SJSA1 (cell line): Measurements from ENCODE around the gene SPOCK2. TPM values are rescaled to one million over a fixed set of nuclear protein-coding genes. Genes with fewer than 3 reads are reported as not detected.

ENCODE experiments used
- DNase-seq, 2 experiments: peaks; one replicate each; pipeline ENCODE4 v3.0.0-alpha.2; 2015 to 2020; ENCODE audit warnings: low spot score in 2 of 2, low read depth in 1 of 2
- H3K27ac ChIP-seq: fragments of 250-450 bp; sonication (Bioruptor Pico); 2 replicates; pipeline ENCODE4 v1.5.1; 2020; ENCODE audit warnings: mild to moderate bottlenecking, moderate library complexity
- H3K27me3 ChIP-seq: fragments of 250-450 bp; sonication (Bioruptor Pico); replicated peaks from 2 replicates; pipeline ENCODE4 v1.5.1; 2020; ENCODE audit warnings: mild to moderate bottlenecking, moderate library complexity
- H3K36me3 ChIP-seq: fragments of 250-450 bp; sonication (Bioruptor Pico); 2 replicates; pipeline ENCODE4 v1.5.1; 2020; ENCODE audit warnings: mild to moderate bottlenecking
- H3K4me1 ChIP-seq: fragments of 250-450 bp; sonication (Bioruptor Pico); replicated peaks from 2 replicates; pipeline ENCODE4 v1.6.1; 2021; ENCODE audit warnings: mild to moderate bottlenecking
- H3K4me3 ChIP-seq: fragments of 250-450 bp; sonication (Bioruptor Pico); 2 replicates; pipeline ENCODE4 v1.5.1; 2020; ENCODE audit warnings: mild to moderate bottlenecking
- H3K9me3 ChIP-seq: fragments of 250-450 bp; sonication (Bioruptor Pico); replicated peaks from 2 replicates; pipeline ENCODE4 v1.5.1; 2020; ENCODE audit warnings: mild to moderate bottlenecking
- total RNA-seq: library from RNA; depleted of rRNA; stranded (reverse); fragments of >200 nt; shearing (Covaris generic); gene quantifications from 2 replicates; pipeline ENCODE4 v1.2.3, GENCODE V29; 2014

SPOCK2 gene
- total RNA-seq, 1 experiment from 2014 or later = not detected

DNA sequence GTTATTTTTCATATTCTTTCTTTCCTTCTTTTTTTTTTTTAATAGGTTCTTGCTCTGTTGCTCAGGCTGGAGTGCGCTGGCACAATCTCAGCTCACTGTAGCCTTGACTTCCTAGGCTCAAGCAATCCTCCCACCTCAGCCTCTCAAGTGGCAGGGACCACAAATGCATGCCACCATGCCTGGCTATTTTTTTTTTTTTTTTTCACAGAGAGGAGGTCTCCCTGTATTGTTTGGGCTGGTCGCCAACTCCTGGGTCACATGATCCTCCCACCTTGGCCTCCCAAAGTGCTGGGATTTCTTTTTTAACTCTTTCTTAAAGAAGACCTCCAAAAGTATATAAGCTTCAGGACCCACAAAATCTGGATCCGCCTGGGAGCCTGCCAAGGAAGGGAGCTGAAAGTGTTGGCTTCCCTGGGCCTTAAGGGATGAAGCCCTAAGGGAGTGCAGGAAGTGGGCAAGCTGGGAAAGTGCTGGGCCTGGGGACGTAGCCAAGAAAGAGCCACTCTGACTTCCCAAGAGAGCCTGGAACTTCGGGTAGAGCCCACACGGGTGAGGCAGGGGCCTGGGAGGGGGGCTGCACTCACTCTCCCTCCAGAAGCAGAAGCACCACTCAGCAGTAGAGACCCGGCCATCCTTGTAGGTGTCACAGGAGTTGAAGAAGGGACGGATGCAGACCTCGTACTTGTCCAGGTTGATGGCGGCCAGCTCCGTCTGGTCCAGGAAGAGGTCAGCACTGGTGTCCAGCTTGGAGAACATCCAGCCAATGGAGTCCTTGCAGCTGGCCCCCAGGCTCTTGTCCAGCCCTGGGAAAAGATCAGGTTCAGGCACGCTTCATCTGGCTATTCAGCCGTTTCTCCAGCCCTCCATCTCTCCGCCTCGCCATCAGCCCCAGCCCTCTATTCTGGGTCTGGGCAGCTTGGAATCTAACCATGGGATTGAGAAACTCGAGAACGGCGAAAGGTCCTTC, 21.8 kb downstream of the SPOCK2 start:
- no peak overlapping the region for H3K4me3 ChIP-seq
- no peaks in the 10 kb centered on the region for H3K9me3 ChIP-seq
- no peaks in the 10 kb centered on the region for H3K27me3 ChIP-seq
- no peaks in the 10 kb centered on the region for H3K36me3 ChIP-seq
- DNase-seq = no peak
- no peak overlapping the region for H3K27ac ChIP-seq
- H3K4me1 ChIP-seq = peaks cover 10% of the 10 kb centered on the region

DNA sequence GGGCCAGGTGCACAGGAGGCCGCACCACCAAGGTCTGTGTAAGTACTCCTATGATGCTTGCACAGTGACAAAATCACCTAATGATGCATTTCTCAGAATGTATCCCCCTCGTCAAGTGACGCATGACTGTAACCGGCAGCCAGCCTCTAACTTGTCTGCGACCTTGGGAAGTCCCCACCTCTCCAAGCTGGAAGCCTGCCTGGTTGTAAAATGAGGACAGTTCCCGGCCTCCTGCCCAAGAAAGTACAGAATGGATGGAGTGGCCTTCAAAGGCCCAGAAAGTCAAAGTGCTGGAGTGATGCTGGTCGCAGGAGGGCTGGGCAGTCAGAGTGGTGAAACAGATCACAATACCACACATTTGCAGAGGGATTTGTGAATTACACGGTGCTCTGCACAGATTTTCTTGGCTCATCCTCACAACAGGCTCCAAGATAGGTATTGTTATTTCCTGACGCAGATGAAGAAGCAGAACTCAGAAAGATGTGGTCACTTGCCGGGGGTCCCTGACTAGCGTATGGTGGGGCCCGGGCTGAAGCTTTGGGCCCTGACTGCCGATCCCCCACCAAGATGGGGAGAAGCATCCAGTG, 22.8 kb downstream of the SPOCK2 start:
- H3K4me3 ChIP-seq = no peak overlapping the region
- no peak for DNase-seq
- no peaks in the 10 kb centered on the region for H3K36me3 ChIP-seq
- peaks cover 10% of the 10 kb centered on the region for H3K4me1 ChIP-seq
- H3K9me3 ChIP-seq = no peaks in the 10 kb centered on the region
- H3K27me3 ChIP-seq = no peaks in the 10 kb centered on the region
- H3K27ac ChIP-seq = no peak overlapping the region

DNA sequence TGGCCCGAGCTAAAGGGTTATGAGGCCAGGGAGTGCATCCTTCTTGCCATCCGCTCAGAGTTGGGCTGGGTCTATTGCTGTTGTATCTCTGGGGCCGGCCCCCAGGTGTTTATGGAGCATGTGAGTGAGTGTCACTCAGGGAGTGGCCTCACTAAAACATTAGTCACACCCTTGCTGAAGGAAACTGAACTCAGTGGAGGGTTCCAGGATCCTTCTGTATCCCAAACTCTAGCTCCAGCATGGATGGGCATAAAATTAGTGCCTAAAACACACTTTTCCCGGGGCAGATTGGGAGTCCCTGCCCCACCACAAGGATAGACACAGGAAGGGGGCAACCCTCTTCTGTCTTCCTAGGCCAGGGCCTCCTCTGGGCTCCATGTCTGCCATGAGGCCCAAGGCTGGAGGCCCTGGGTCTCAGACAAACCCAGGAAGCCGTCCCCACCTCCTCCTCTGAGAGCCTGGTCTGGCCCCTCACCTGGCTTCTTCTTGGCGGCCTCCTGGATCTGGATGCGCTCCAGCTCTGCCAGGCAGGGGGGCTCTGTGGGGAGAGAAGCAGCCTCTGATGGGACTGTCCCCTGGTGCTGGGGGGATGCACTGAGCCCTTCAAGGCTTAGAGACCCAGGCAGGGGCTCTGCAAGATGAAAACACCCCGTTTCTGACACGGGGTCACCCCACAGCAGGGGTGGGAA, 24.5 kb downstream of the SPOCK2 start:
- Histone ChIP-seq H3K4me1 (peaks cover 10% of the 10 kb centered on the region), H3K27me3 (no peaks in the 10 kb centered on the region)
- DNase-seq = no peak

DNA sequence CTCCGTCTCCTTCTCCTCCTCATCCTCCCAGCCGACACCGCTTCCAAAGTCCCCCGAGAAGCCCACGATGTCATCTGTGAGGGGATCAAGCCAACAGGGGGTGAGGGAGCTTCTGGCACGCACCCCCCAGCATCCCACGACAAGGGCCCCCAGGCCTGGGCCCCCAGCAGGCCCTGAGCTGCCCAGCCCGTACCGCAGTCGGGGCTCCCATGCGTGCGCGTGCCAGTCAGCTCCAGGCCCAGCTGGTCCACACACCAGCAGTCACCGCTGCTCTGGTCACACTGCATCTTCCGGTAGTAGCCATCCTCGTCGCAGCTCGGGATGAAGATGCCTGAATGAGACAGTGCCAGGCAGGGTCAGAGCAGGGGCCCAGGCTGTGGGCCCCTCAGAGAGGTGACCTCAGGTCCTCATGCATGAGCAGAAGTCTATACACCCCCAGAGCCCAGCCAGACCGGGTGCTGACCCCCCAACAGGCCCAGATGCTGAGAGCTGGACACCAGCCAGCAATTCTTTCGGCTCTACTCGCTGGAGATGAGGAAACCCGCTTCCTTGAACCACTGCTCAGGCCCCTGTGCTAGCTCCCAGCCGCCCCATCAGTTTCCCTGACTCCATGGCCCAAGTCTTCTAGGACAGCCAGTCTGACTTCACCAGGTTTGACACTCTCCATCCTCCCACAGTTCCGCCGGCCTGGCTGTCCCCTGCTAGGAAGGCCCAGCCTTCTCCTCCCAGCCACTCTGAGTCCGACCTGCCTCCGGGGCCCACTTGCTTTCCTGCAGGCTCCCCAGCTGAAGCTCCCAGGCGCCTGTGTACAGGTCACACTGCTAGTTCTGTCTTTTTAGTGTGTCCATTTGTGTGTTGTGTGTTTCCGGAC, 25.3 kb downstream of the SPOCK2 start:
- no peaks in the 10 kb centered on the region for H3K36me3 ChIP-seq
- H3K27ac ChIP-seq = no peak overlapping the region
- H3K27me3 ChIP-seq = no peaks in the 10 kb centered on the region
- no peak overlapping the region for H3K4me3 ChIP-seq
- no peak for DNase-seq
- peaks cover 10% of the 10 kb centered on the region for H3K4me1 ChIP-seq
- H3K9me3 ChIP-seq = no peaks in the 10 kb centered on the region

More for the DNA sequence above, 24.5 kb downstream of the SPOCK2 start:
- Histone ChIP-seq H3K27ac (no peak overlapping the region), H3K9me3 (no peaks in the 10 kb centered on the region), H3K36me3 (no peaks in the 10 kb centered on the region), H3K4me3 (no peak overlapping the region)

DNA sequence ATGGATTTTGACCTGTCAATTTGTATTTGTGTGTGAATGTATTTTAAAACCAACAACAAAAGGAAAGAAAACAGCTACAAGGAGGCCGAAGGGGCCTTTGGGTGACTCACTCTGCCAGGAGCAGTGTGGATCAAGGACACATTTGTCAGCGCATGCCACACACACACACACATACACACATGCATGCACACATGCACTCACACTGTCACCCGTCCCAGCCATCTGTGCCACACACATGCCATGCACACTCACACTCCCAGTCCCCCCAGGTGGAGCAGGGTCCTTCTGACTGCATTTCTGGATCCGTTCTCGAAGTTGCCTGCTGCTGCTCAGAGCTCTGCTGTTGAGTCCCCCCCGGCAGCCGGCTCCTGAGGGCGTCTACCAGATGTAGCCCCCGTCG, 26.0 kb downstream of the SPOCK2 start:
- Histone ChIP-seq H3K36me3 (no peaks in the 10 kb centered on the region), H3K4me1 (peaks cover 10% of the 10 kb centered on the region), H3K9me3 (no peaks in the 10 kb centered on the region), H3K4me3 (no peak overlapping the region), H3K27ac (no peak overlapping the region), H3K27me3 (no peaks in the 10 kb centered on the region)
- DNase-seq = no peak

DNA sequence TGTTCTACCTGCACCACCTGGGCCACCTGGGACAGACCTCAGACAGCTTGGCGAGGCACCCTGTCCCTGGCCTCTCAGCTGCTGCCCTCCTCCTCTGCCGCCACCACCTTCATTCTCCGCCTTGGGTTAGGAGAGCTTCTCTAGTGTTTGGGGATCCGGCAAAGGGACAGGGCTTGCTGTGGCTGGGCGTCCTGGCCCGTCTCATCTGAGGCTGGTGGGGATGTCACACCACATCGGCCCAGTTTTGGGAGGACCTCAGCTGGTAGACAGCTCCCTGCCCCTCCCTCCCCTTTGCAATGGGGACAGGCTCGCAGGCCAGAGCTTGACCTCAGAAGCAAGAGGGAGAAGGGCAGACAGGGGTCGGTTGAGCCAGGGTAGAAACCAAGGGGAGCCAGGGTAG, 26.4 kb downstream of the SPOCK2 start:
- H3K9me3 ChIP-seq = no peaks in the 10 kb centered on the region
- H3K4me3 ChIP-seq = no peak overlapping the region
- DNase-seq = no peak
- H3K36me3 ChIP-seq = no peaks in the 10 kb centered on the region
- no peak overlapping the region for H3K27ac ChIP-seq
- H3K27me3 ChIP-seq = no peaks in the 10 kb centered on the region
- peaks cover 10% of the 10 kb centered on the region for H3K4me1 ChIP-seq

DNA sequence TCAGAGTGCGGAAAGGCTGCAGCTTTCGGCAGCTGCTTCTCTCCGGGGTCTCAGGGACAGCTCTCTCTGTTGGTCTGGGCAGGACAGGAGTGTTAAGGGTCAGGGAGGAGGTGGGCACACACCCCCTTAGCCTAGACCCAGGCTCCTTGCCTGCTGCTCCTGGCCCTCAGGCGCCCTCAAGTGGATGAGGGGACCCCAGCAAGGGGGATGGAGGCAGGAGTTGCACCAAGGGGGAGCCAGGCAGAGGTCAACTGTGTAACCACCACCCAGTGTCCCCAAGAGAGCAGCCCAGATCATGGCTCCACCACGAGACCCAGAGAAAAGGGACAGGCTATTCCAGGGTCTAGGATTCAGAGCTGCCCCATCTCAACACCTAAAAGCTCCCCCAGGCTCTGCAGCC, 26.9 kb downstream of the SPOCK2 start:
- Histone ChIP-seq H3K4me3 (no peak overlapping the region), H3K4me1 (peaks cover 10% of the 10 kb centered on the region), H3K27ac (no peak overlapping the region), H3K36me3 (no peaks in the 10 kb centered on the region), H3K27me3 (no peaks in the 10 kb centered on the region), H3K9me3 (no peaks in the 10 kb centered on the region)
- no peak for DNase-seq

DNA sequence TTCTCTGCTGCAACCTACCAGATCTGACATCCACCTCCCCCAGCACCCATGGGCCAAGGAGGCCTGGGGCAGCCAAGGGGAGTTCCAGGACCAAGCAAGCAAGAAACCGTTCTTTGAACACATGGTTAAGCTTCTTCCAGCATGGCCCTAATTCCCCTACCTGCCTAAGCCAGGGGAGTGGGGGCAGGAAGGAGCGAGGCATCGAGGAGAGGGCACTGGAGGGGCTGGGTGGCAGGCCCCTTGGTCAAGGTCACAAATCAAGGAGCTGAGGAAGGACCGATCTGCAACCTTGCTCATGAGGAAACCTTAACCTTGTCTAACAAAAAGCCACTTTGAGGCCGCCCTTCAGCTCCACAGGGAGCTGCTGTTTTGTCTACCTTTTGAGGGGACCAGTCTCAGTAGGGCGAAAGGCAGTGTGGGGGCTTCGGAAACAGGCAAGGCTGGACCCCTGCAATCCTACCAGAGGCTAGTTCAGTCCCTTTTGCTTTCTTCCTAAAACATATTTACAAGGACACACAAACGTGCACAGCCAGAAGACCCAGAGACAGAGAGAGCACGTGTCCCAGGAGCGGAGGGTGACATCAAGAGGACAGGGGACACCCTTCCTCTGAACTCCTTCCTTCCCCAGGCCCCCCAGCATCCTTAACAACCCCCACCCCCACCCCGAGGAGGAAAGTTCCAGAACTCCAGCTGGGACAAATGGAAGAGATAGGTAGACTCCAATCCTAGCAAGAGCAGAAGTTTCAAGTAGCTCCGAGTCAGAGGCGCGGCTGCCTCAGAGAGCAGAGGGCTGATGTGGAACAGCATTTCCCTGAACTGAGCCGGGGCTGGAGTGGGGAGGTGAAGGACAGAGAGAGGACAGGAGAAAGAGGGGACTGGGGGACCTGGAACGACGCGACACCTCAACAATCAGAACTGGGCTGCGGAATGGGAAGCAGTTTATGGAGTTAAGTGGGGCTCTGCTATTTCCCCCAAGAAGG, 28.2 kb downstream of the SPOCK2 start:
- H3K4me1 ChIP-seq = peaks cover 10% of the 10 kb centered on the region
- no peak overlapping the region for H3K27ac ChIP-seq
- H3K36me3 ChIP-seq = no peaks in the 10 kb centered on the region
- H3K9me3 ChIP-seq = no peaks in the 10 kb centered on the region
- H3K4me3 ChIP-seq = no peak overlapping the region
- H3K27me3 ChIP-seq = no peaks in the 10 kb centered on the region
- no peak for DNase-seq

DNA sequence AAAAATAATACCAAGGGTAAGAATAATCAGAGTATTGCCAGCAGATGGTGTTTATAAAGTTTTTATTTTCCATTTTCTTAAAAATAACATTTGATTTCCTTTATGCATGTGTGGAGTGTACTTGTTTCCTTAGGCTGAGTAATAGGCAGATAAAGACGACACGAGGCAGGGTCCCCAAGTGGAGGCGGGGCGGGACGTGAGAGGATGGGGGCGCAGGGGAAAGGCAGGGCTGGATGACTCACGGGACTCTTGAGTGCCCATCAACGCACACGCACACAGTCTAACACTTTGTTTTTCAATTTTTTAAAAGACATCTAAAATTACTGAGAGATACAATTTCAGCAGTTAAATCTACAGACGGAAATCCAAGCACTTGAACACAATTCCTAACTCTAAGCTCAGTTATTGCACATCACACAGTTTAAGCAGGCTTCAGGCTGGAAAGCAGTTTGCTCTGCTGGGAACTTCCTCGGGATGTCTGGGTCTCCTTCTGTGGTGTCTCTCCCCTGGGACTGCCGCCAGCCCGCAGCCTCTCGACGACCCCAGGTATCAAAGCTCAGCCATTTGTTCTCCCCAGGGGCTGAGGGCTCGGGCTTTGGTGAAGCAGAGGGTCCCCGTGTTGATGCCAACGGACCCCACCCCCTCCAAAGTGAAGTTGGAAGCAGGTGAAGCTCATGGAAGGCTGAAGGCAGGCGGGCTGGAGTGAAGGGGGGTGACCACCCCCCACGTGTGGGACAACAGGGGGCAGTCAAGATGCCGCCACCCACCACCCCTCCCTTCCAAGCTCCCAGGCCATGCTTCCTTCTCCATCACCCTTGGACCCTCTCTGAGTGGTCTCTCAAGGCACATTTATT, 29.1 kb downstream of the SPOCK2 start:
- Histone ChIP-seq H3K36me3 (no peaks in the 10 kb centered on the region), H3K4me3 (no peak overlapping the region), H3K9me3 (no peaks in the 10 kb centered on the region), H3K4me1 (peaks cover 10% of the 10 kb centered on the region), H3K27ac (no peak overlapping the region), H3K27me3 (no peaks in the 10 kb centered on the region)
- DNase-seq = no peak

DNA sequence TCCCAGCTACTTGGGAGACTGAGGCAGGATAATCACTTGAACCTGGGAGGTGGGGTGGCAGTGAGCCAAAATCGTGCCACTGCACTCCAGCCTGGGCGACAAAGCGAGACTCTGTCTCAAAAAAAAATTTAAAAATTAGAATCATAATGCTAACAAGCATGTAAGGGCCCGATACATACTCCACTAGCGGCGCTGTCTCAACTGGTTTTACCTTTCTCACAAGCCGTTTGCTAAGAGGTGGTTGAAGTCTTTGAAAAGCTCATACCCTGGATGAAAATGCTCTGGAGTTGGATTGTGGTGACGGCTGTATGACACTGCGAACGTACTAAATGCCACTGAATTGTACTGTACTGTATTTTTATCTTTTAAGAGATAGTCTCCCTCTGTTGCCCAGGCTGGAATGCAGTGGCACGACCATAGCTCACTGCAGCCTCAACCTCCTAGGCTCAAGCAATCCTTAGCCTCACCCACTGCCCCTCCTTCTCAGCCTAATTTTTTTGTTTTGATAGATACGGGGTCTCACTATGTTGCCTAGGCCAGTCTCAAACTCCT, 29.9 kb downstream of the SPOCK2 start:
- no peak for DNase-seq
- Histone ChIP-seq H3K4me3 (no peak overlapping the region), H3K36me3 (no peaks in the 10 kb centered on the region), H3K27ac (no peak overlapping the region), H3K4me1 (peaks cover 10% of the 10 kb centered on the region), H3K27me3 (no peaks in the 10 kb centered on the region), H3K9me3 (no peaks in the 10 kb centered on the region)

DNA sequence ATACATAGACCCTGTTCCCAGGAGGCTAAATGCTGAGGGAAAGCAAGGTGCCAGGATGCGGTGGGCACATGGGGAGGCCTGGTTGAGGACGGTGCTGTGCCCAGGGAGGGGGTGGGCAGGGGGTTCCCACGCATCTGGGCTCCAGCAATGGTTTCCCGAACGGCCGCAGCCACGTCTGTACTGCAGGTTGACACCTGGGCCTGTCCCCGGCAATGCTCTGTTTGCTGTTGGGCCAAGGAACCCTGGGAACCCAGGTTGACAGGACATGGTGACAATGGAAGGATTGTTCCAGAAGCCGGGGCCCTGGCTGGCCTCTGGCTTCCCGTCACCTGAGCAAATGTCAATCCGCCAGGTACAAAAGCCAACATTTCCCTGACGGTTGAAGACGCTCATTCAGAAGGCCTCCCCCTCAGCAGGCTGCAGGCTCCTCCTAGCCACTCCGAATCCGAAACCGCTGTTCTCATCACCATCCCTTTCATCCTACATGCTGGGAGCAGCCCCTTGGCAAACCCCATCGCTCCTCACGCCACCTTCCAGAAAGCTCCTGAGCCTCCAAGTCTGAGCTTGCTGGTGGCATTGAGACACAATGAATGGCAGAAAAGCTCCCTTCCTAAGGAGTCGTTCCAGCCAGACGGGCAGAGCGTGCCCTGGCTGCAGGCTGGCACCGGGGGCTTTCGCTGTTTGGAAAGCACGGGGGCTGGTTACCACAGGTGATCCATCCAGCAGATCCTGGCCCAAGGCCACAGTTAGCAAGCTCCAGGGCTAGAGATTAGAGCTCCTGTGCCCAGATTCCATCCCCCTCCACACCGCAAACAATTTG, 31.2 kb downstream of the SPOCK2 start:
- no peak for DNase-seq
- Histone ChIP-seq H3K27me3 (no peaks in the 10 kb centered on the region), H3K4me3 (no peak overlapping the region), H3K27ac (no peak overlapping the region), H3K4me1 (peaks cover 4% of the 10 kb centered on the region), H3K9me3 (no peaks in the 10 kb centered on the region), H3K36me3 (no peaks in the 10 kb centered on the region)
